Colonic mucosa (tissue), 4 donors: ENCODE results near the gene XXYLT1. TPM values are rescaled to one million over a fixed set of nuclear protein-coding genes. Genes with fewer than 3 reads are reported as not detected.

Source experiments
- DNase-seq: peaks from one replicate; pipeline ENCODE4 v3.0.0-alpha.2; 2020
- H3K27ac ChIP-seq: fragments of 200-600 bp; one replicate; pipeline ENCODE4 v1.8.0; 2021
- H3K27me3 ChIP-seq: fragments of 200-600 bp; one replicate; pipeline ENCODE4 v1.8.0; 2021
- H3K36me3 ChIP-seq: fragments of 200-600 bp; one replicate; pipeline ENCODE4 v1.8.0; 2021
- H3K4me1 ChIP-seq: fragments of 200-600 bp; one replicate; pipeline ENCODE4 v1.8.0; 2021; ENCODE audit warnings: mild to moderate bottlenecking
- H3K4me3 ChIP-seq: fragments of 200-600 bp; one replicate; pipeline ENCODE4 v1.8.0; 2021
- H3K9ac ChIP-seq, 2 donors: one replicate each; pipeline ENCODE4 v1.7.0; 2013; ENCODE audit warnings: control low read depth in 2 of 2, low read depth in 2 of 2, low read length in 2 of 2
- H3K9me3 ChIP-seq: fragments of 200-600 bp; one replicate; pipeline ENCODE4 v1.8.0; 2021
- CTCF ChIP-seq: fragments of 200-600 bp; IDR thresholded peaks from one replicate; pipeline ENCODE4 v1.8.0; 2022; ENCODE audit warnings: antibody characterized with exemption, mild to moderate bottlenecking
- intact Hi-C: fragments of 100-400 bp; cut with DNase I; formaldehyde crosslinking; loops from one replicate; pipeline ENCODE4 v1.14.1; 2022
- total RNA-seq, 2 donors: library from RNA; stranded (reverse); fragmentation: NEBNext Ultra II Directional in 1 of 2; extraction: Animal tissue kit (Norgen Biotek cat#: 25700) in 1 of 2; gene quantifications; one replicate each; pipeline ENCODE4 v1.2.1, GENCODE V29; 2021
- donor health status: healthy.
- donor health status: DM: no; HTN: no; CAD: no.
- donor health status: DM: no; HTN: no; CAD: no.

XXYLT1 gene
- total RNA-seq, 2 donors from 2014 or later = 8.3 to 10.9 TPM

GRCh38 chr3:195247863-195248189 lies 23.1 kb downstream of the XXYLT1 start:
- intact Hi-C loops = no loop called here
- no peak for DNase-seq

GRCh38 chr3:195247086-195247862 lies 23.7 kb downstream of the XXYLT1 start:
- no peaks in the 10 kb centered on the region for H3K36me3 ChIP-seq
- H3K9ac ChIP-seq = no peak overlapping the region
- no peak overlapping the region for H3K4me3 ChIP-seq
- no peak for TF ChIP-seq CTCF
- DNase-seq = no peak
- H3K9me3 ChIP-seq = no peaks in the 10 kb centered on the region
- no peak overlapping the region for H3K27ac ChIP-seq
- no peaks in the 10 kb centered on the region for H3K4me1 ChIP-seq
- intact Hi-C loops = no loop called here
- H3K27me3 ChIP-seq = no peaks in the 10 kb centered on the region

More at GRCh38 chr3:195247863-195248189, 23.1 kb downstream of the XXYLT1 start:
- Histone ChIP-seq H3K36me3 (no peaks in the 10 kb centered on the region), H3K4me3 (no peak overlapping the region), H3K4me1 (no peaks in the 10 kb centered on the region), H3K27ac (no peak overlapping the region), H3K9me3 (no peaks in the 10 kb centered on the region), H3K27me3 (no peaks in the 10 kb centered on the region), H3K9ac (no peak overlapping the region)
- TF ChIP-seq CTCF = no peak

DNA sequence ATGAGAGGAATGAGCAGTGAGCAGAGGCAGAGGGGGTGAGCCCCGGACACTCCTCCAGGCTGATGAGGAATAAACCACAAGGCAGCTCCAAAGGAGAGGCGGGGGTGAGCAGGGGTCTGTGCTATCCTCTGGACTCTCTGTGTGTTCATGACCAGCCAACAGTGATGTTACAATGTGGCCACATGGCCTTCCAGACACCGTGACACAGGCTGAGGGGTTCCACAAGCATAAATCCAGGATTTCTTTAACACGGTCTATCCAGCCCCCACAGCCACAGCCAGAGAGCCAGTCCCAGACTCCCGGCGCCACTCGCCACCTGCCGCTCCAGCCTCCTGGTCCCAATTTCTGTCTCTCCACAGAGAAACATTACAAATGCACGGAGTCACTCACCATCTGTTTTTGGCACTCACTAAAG lies 24.4 kb downstream of the XXYLT1 start:
- DNase-seq = no peak
- intact Hi-C loops = no loop called here

DNA sequence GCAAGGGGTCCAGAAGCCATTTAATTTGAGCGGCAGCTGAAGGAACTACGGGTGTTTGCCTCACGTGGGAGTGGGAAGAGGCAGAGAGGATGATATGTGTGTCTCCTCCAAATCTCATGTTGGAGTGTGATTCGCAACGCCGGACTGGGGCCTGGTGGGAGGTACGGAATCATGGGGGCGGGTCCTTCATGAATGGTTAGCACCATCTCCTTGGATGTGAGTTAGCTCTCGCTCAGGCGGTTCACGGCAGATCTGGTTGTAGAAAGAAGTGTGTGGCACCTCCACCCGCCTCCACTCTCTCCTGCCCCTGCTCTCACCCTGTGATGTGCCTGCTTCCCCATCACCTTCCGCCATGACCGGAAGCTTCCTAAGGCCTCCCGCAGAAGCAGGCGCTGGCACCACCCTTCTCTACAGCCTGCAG lies 25.4 kb downstream of the XXYLT1 start:
- intact Hi-C loops = no loop called here
- Histone ChIP-seq H3K36me3 (no peaks in the 10 kb centered on the region), H3K4me3 (no peak overlapping the region), H3K9me3 (no peaks in the 10 kb centered on the region), H3K27me3 (no peaks in the 10 kb centered on the region), H3K9ac (no peak overlapping the region), H3K27ac (no peak overlapping the region), H3K4me1 (no peaks in the 10 kb centered on the region)
- no peak for TF ChIP-seq CTCF
- no peak for DNase-seq

More for the DNA sequence above, 24.4 kb downstream of the XXYLT1 start:
- H3K4me1 ChIP-seq = no peaks in the 10 kb centered on the region
- H3K36me3 ChIP-seq = no peaks in the 10 kb centered on the region
- no peak overlapping the region for H3K27ac ChIP-seq
- H3K9ac ChIP-seq = no peak overlapping the region
- H3K27me3 ChIP-seq = no peaks in the 10 kb centered on the region
- TF ChIP-seq CTCF = no peak
- no peak overlapping the region for H3K4me3 ChIP-seq
- H3K9me3 ChIP-seq = no peaks in the 10 kb centered on the region

- Histone ChIP-seq H3K27ac (no peak overlapping the region), H3K9ac (no peak overlapping the region), H3K4me3 (no peak overlapping the region), H3K36me3 (no peaks in the 10 kb centered on the region), H3K9me3 (no peaks in the 10 kb centered on the region), H3K4me1 (no peaks in the 10 kb centered on the region), H3K27me3 (no peaks in the 10 kb centered on the region)
- no peak for TF ChIP-seq CTCF
- intact Hi-C loops = no loop called here
- DNase-seq = no peak
Observed at GRCh38 chr3:195241592-195242355, 29.2 kb downstream of the XXYLT1 start.
